DOHH2 (cell line): ENCODE measurements around the gene PIP4K2C.

Experiments
- H3F3A ChIP-seq: fragments of 200-600 bp; sonication (generic), shearing (Covaris generic); 2 replicates; pipeline ENCODE4 v1.6.0; 2016; ENCODE audit warnings: antibody characterized with exemption, mild to moderate bottlenecking; ENCODE audit not compliant: control insufficient read depth, insufficient read depth
- H3K27ac ChIP-seq: fragments of 200-600 bp; sonication (generic); 2 replicates; pipeline ENCODE4 v1.5.1; 2014; ENCODE audit warnings: low read depth, mild to moderate bottlenecking, low read length, moderate library complexity
- H3K27me3 ChIP-seq: fragments of 200-600 bp; sonication (generic); 2 replicates; pipeline ENCODE4 v1.6.1; 2014; ENCODE audit warnings: mild to moderate bottlenecking, low read length, mixed read lengths; ENCODE audit not compliant: control insufficient read depth
- H3K36me3 ChIP-seq: fragments of 200-600 bp; sonication (generic); 2 replicates; pipeline ENCODE4 v1.6.1; 2014; ENCODE audit warnings: mild to moderate bottlenecking, low read length, moderate library complexity, mixed read lengths; ENCODE audit not compliant: control insufficient read depth
- H3K4me1 ChIP-seq: fragments of 200-600 bp; sonication (generic); 2 replicates; pipeline ENCODE4 v1.6.1; 2014; ENCODE audit warnings: mild to moderate bottlenecking, low read length, mixed read lengths; ENCODE audit not compliant: control insufficient read depth
- H3K4me2 ChIP-seq: fragments of 200-600 bp; sonication (generic); 2 replicates; pipeline ENCODE4 v1.6.0; 2014; ENCODE audit warnings: mild to moderate bottlenecking, low read length, moderate library complexity
- H3K4me3 ChIP-seq: fragments of 200-600 bp; sonication (generic); 2 replicates; pipeline ENCODE4 v1.5.1; 2014; ENCODE audit warnings: mild to moderate bottlenecking, low read length, mixed read lengths
- H3K79me2 ChIP-seq: fragments of 200-600 bp; sonication (generic); 2 replicates; pipeline ENCODE4 v1.6.1; 2014; ENCODE audit warnings: mild to moderate bottlenecking, low read length, mixed read lengths; ENCODE audit not compliant: control insufficient read depth
- H3K9me2 ChIP-seq: fragments of 200-600 bp; sonication (generic); replicated peaks from 2 replicates; pipeline ENCODE4 v1.6.1; 2014; ENCODE audit warnings: mild to moderate bottlenecking, low read length, mixed read lengths; ENCODE audit not compliant: control insufficient read depth
- H3K9me3 ChIP-seq: fragments of 200-600 bp; sonication (generic); 2 replicates; pipeline ENCODE4 v1.6.1; 2014; ENCODE audit warnings: antibody characterized with exemption, low read length, mixed read lengths; ENCODE audit not compliant: control insufficient read depth, insufficient read depth
- H4K20me1 ChIP-seq: fragments of 200-600 bp; sonication (generic); 2 replicates; pipeline ENCODE4 v1.6.0; 2014; ENCODE audit warnings: low read depth, mild to moderate bottlenecking, antibody characterized with exemption, low read length, moderate library complexity; ENCODE audit not compliant: control insufficient read depth, insufficient read depth
- EZH2phosphoT487 ChIP-seq: fragments of 200-600 bp; sonication (generic); IDR thresholded peaks from 2 replicates; pipeline ENCODE4 v1.6.1; 2017; ENCODE audit warnings: borderline replicate concordance, mild to moderate bottlenecking, antibody characterized with exemption, low read length, moderate library complexity, mixed read lengths
- TF ChIP-seq, protein P1 (sequence below): fragments of 200-600 bp; sonication (generic); IDR thresholded peaks from one replicate; pipeline ENCODE4 v1.5.1; 2014; ENCODE audit warnings: antibody characterized with exemption, mild to moderate bottlenecking, low read depth, low read length; ENCODE audit not compliant: poor library complexity, severe bottlenecking

Gene PIP4K2C

GRCh38 chr12:57576613-57577160 lies 14.3 kb upstream of the PIP4K2C start:
- peaks cover 27% of the 10 kb centered on the region for H3K27me3 ChIP-seq
- no peak overlapping the region for H3K4me2 ChIP-seq
- H4K20me1 ChIP-seq, result no peaks in the 10 kb centered on the region
- H3K4me1 ChIP-seq, result no peaks in the 10 kb centered on the region
- H3F3A ChIP-seq, result no peaks in the 10 kb centered on the region
- no peaks in the 10 kb centered on the region for H3K9me3 ChIP-seq
- no peak overlapping the region for H3K4me3 ChIP-seq
- no peaks in the 10 kb centered on the region for H3K79me2 ChIP-seq
- H3K9me2 ChIP-seq, result no peaks in the 10 kb centered on the region
- H3K36me3 ChIP-seq, result no peaks in the 10 kb centered on the region
- TF ChIP-seq EZH2phosphoT487, result no peak
- TF ChIP-seq, protein P1, sequence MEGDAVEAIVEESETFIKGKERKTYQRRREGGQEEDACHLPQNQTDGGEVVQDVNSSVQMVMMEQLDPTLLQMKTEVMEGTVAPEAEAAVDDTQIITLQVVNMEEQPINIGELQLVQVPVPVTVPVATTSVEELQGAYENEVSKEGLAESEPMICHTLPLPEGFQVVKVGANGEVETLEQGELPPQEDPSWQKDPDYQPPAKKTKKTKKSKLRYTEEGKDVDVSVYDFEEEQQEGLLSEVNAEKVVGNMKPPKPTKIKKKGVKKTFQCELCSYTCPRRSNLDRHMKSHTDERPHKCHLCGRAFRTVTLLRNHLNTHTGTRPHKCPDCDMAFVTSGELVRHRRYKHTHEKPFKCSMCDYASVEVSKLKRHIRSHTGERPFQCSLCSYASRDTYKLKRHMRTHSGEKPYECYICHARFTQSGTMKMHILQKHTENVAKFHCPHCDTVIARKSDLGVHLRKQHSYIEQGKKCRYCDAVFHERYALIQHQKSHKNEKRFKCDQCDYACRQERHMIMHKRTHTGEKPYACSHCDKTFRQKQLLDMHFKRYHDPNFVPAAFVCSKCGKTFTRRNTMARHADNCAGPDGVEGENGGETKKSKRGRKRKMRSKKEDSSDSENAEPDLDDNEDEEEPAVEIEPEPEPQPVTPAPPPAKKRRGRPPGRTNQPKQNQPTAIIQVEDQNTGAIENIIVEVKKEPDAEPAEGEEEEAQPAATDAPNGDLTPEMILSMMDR, result no peak
- H3K27ac ChIP-seq, result no peak overlapping the region

- TF ChIP-seq, protein P1, result no peak
- TF ChIP-seq EZH2phosphoT487, result no peak
- Histone ChIP-seq H3K79me2 (no peaks in the 10 kb centered on the region), H3K9me3 (no peaks in the 10 kb centered on the region), H3K4me1 (peaks cover 3% of the 10 kb centered on the region), H3K27me3 (peaks cover 35% of the 10 kb centered on the region), H3K9me2 (no peaks in the 10 kb centered on the region), H3K4me2 (no peak overlapping the region), H3K27ac (no peak overlapping the region), H3K36me3 (no peaks in the 10 kb centered on the region), H4K20me1 (no peaks in the 10 kb centered on the region), H3K4me3 (no peak overlapping the region), H3F3A (no peaks in the 10 kb centered on the region)
Measured at GRCh38 chr12:57577981-57578758, 12.8 kb upstream of the PIP4K2C start.

DNA sequence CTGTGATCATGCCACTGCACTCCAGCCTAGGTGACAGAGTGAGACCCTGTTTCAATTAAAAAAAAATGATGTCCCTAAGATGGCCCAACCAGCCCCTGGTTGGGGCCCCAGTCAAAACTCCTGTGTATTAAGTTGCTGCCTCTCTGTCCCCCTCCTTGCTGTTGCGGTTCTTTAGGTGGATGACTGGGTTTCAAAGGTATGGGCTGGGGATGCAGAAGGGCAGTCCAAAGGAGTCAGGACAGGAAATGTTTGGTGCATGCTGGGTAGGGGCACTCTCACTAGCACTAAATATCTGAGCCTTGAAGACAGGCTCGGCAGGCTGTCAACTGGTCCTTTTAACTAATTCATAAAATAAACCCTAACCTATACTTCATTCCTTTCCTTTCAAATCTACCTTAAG lies 12.0 kb upstream of the PIP4K2C start:
- H3K4me2 ChIP-seq, result no peak overlapping the region
- no peaks in the 10 kb centered on the region for H3K36me3 ChIP-seq
- no peaks in the 10 kb centered on the region for H3K9me3 ChIP-seq

More for the DNA sequence above, 12.0 kb upstream of the PIP4K2C start:
- Histone ChIP-seq H4K20me1 (no peaks in the 10 kb centered on the region; the same call in 1 of the 2 replicates), H3K9me2 (no peaks in the 10 kb centered on the region), H3K4me3 (no peak overlapping the region), H3F3A (no peaks in the 10 kb centered on the region), H3K4me1 (peaks cover 5% of the 10 kb centered on the region), H3K79me2 (no peaks in the 10 kb centered on the region), H3K27me3 (peaks cover 41% of the 10 kb centered on the region), H3K27ac (no peak overlapping the region)
- no peak for TF ChIP-seq EZH2phosphoT487
- TF ChIP-seq, protein P1, result no peak
